ENCODE results near the gene FCGR3A.
"Not testable (repeated sequence)": the region's sequence is repeated elsewhere in the genome, so short reads cannot be mapped to it uniquely, and the experiment has no call there.

FCGR3A gene

GRCh38 chr1:161549652-161550051 lies at the start of gene FCGR3A:
Gene FCGR3A, minus strand, starts transcription at chr1:161549818. Its CDS starts 82 bp downstream, at chr1:161549736.
- no peak for ATAC-seq
- no peaks in the 10 kb centered on the region for H3K27me3 Mint-ChIP-seq
- no peak within 1 kb of the TSS for H3K4me3 Mint-ChIP-seq
- peaks cover 14% of the 10 kb centered on the region for H3K4me1 Mint-ChIP-seq
- peaks cover 2% of the 10 kb centered on the region for H3K9me3 Mint-ChIP-seq
- H3K36me3 Mint-ChIP-seq = no peaks in the 10 kb centered on the region
- no peak within 1 kb of the TSS for H3K27ac Mint-ChIP-seq

- not testable (repeated sequence) for H3K27me3 Mint-ChIP-seq, H3K4me3 Mint-ChIP-seq, H3K9me3 Mint-ChIP-seq, H3K27ac Mint-ChIP-seq, H3K36me3 Mint-ChIP-seq, H3K4me1 Mint-ChIP-seq, ATAC-seq
Measured at GRCh38 chr1:161597077-161597476, 47.5 kb upstream of the FCGR3A start.

GRCh38 chr1:161595583-161595982 lies 46.0 kb upstream of the FCGR3A start:
- H3K4me1 Mint-ChIP-seq, H3K36me3 Mint-ChIP-seq, H3K27me3 Mint-ChIP-seq, ATAC-seq, H3K27ac Mint-ChIP-seq, H3K9me3 Mint-ChIP-seq, H3K4me3 Mint-ChIP-seq: not testable (repeated sequence)

GRCh38 chr1:161595173-161595572 lies 45.6 kb upstream of the FCGR3A start:
- not testable (repeated sequence) for H3K9me3 Mint-ChIP-seq, H3K4me1 Mint-ChIP-seq, H3K27me3 Mint-ChIP-seq, H3K4me3 Mint-ChIP-seq, H3K36me3 Mint-ChIP-seq, ATAC-seq, H3K27ac Mint-ChIP-seq

- H3K27ac Mint-ChIP-seq, H3K36me3 Mint-ChIP-seq, H3K4me3 Mint-ChIP-seq, H3K27me3 Mint-ChIP-seq, H3K9me3 Mint-ChIP-seq, H3K4me1 Mint-ChIP-seq, ATAC-seq: not testable (repeated sequence)
Measured at GRCh38 chr1:161594269-161594984, 44.8 kb upstream of the FCGR3A start.

- H3K4me1 Mint-ChIP-seq, H3K9me3 Mint-ChIP-seq, H3K27me3 Mint-ChIP-seq, H3K36me3 Mint-ChIP-seq, H3K27ac Mint-ChIP-seq, ATAC-seq, H3K4me3 Mint-ChIP-seq: not testable (repeated sequence)
Measured at GRCh38 chr1:161593092-161593755, 43.6 kb upstream of the FCGR3A start.

- H3K36me3 Mint-ChIP-seq, H3K9me3 Mint-ChIP-seq, ATAC-seq, H3K4me1 Mint-ChIP-seq, H3K27ac Mint-ChIP-seq, H3K27me3 Mint-ChIP-seq, H3K4me3 Mint-ChIP-seq: not testable (repeated sequence)
Measured at GRCh38 chr1:161592586-161592985, 43.0 kb upstream of the FCGR3A start.

GRCh38 chr1:161589920-161590319 lies 40.3 kb upstream of the FCGR3A start:
- not testable (repeated sequence) for ATAC-seq, H3K27me3 Mint-ChIP-seq, H3K9me3 Mint-ChIP-seq, H3K27ac Mint-ChIP-seq, H3K4me1 Mint-ChIP-seq, H3K36me3 Mint-ChIP-seq, H3K4me3 Mint-ChIP-seq

- ATAC-seq, H3K36me3 Mint-ChIP-seq, H3K9me3 Mint-ChIP-seq, H3K27me3 Mint-ChIP-seq, H3K4me1 Mint-ChIP-seq, H3K4me3 Mint-ChIP-seq, H3K27ac Mint-ChIP-seq: not testable (repeated sequence)
Measured at GRCh38 chr1:161589365-161589764, 39.7 kb upstream of the FCGR3A start.

GRCh38 chr1:161588596-161588995 lies 39.0 kb upstream of the FCGR3A start:
- H3K4me3 Mint-ChIP-seq, H3K36me3 Mint-ChIP-seq, H3K9me3 Mint-ChIP-seq, H3K4me1 Mint-ChIP-seq, H3K27ac Mint-ChIP-seq, ATAC-seq, H3K27me3 Mint-ChIP-seq: not testable (repeated sequence)

- not testable (repeated sequence) for H3K27me3 Mint-ChIP-seq, H3K27ac Mint-ChIP-seq, H3K4me3 Mint-ChIP-seq, H3K4me1 Mint-ChIP-seq, ATAC-seq, H3K36me3 Mint-ChIP-seq, H3K9me3 Mint-ChIP-seq
Measured at GRCh38 chr1:161582882-161583281, 33.3 kb upstream of the FCGR3A start.

- peak; percentile 82 for ATAC-seq
- not testable (repeated sequence) for H3K36me3 Mint-ChIP-seq, H3K4me1 Mint-ChIP-seq, H3K4me3 Mint-ChIP-seq, H3K27ac Mint-ChIP-seq, H3K27me3 Mint-ChIP-seq, H3K9me3 Mint-ChIP-seq
Measured at GRCh38 chr1:161580879-161581537, 31.4 kb upstream of the FCGR3A start.

- not testable (repeated sequence) for H3K36me3 Mint-ChIP-seq, H3K27ac Mint-ChIP-seq, H3K4me1 Mint-ChIP-seq, ATAC-seq, H3K9me3 Mint-ChIP-seq, H3K27me3 Mint-ChIP-seq, H3K4me3 Mint-ChIP-seq
Measured at GRCh38 chr1:161579856-161580507, 30.4 kb upstream of the FCGR3A start.

GRCh38 chr1:161576676-161577075 lies 27.1 kb upstream of the FCGR3A start:
- H3K27me3 Mint-ChIP-seq, H3K9me3 Mint-ChIP-seq, H3K4me1 Mint-ChIP-seq, H3K27ac Mint-ChIP-seq, H3K36me3 Mint-ChIP-seq, H3K4me3 Mint-ChIP-seq: not testable (repeated sequence)
- peak; percentile 52 for ATAC-seq

- not testable (repeated sequence) for H3K27me3 Mint-ChIP-seq, ATAC-seq, H3K4me1 Mint-ChIP-seq, H3K4me3 Mint-ChIP-seq, H3K9me3 Mint-ChIP-seq, H3K36me3 Mint-ChIP-seq, H3K27ac Mint-ChIP-seq
Measured at GRCh38 chr1:161571703-161572102, 22.1 kb upstream of the FCGR3A start.

- not testable (repeated sequence) for H3K27me3 Mint-ChIP-seq, H3K4me1 Mint-ChIP-seq, H3K4me3 Mint-ChIP-seq, H3K36me3 Mint-ChIP-seq, H3K9me3 Mint-ChIP-seq, ATAC-seq
- peak overlapping the region; percentile 32 for H3K27ac Mint-ChIP-seq
Measured at GRCh38 chr1:161566602-161566960, 17.0 kb upstream of the FCGR3A start.

All from stimulated activated memory B cell treated with anti-CD40 and anti-IgM and Interleukin-4, amounts not matched to agents 10 μg/mL and 1 μg/mL and 100 μg/mL, for 72 hours (primary cell).